GM21529 (cell line): Measurements from ENCODE around the gene IL1RL2.

Experiments used
- ATAC-seq: cut with Tn5 transposase; IDR thresholded peaks from one replicate; pipeline ENCODE4 v1.9.1; 2021; ENCODE audit not compliant: unreplicated experiment

The IL1RL2 gene

DNA sequence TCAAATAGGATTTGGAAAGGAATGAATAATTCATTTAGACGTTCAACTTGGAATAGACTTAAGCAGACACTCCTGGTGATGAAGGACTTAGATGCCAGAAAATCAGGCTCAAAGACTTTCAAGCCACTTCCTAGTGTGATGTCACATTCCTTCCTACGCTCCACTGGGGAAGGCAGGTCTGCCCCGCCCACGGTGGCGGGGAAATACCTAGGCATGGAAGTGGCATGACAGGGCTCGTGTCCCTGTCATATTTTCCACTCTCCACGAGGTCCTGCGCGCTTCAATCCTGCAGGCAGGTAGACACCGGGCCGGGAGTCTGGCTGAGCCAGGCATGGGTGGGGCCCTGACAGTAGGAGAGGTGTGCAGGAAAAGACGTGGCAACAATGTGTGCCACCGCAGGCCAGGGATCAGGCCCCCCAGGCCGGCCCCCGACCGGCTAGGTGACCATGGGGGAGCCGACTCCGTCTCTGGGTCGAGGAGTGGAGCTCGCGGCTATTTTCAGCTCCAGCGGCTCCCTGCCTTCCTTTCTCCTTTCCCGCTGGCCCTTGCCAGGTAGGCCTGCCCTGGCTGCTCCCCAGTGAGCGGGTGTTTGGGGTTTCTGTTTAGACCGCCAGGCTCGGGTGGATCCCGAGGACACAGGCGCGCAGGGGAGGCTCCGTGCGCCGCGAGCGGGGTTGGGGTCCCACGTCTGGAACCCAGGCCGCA, at the start of gene IL1RL2:
Gene IL1RL2 (plus strand): TSS at position 233 of the 705 bp plus-strand sequence. CDS start 845 bp downstream, outside the sequence.
- no peak for ATAC-seq

GRCh38 chr2:102137138-102137537, 49.7 kb upstream of the IL1RL2 start:
- ATAC-seq = no peak

- no peak for ATAC-seq
These were observed 48.5 kb upstream of the IL1RL2 start for GRCh38 chr2:102138331-102138730.

DNA sequence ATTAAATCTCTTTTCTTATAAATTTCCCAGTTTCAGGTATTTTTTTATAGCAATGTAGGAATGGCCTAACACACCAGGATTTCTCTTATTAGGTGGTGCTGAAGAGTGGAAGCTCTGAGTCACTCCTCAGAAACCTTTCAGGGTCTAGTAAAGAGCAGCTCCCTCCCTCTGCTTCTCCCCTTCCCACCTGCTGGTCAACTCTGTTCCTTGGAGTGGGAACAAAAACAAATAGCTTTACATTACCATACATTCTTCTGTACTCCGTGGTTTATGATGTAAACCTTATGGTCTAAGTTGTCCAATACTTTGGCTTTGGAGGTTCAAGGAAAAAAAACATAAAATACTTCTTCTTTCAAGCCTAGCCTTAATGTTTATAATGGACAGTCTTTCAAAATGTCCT, 47.0 kb upstream of the IL1RL2 start:
- ATAC-seq = no peak

- ATAC-seq = no peak
These were observed 46.4 kb upstream of the IL1RL2 start for GRCh38 chr2:102140377-102140776.

GRCh38 chr2:102141011-102141943, 45.5 kb upstream of the IL1RL2 start:
- ATAC-seq = no peak

- ATAC-seq = no peak
These were observed 44.6 kb upstream of the IL1RL2 start, which contains the start of gene IL1R1 for GRCh38 chr2:102141970-102142828. Gene IL1R1, plus strand, starts transcription at chr2:102142746. Its CDS starts 14,979 bp downstream, at chr2:102157725.

GRCh38 chr2:102142829-102143449, 43.9 kb upstream of the IL1RL2 start:
- no peak for ATAC-seq

DNA sequence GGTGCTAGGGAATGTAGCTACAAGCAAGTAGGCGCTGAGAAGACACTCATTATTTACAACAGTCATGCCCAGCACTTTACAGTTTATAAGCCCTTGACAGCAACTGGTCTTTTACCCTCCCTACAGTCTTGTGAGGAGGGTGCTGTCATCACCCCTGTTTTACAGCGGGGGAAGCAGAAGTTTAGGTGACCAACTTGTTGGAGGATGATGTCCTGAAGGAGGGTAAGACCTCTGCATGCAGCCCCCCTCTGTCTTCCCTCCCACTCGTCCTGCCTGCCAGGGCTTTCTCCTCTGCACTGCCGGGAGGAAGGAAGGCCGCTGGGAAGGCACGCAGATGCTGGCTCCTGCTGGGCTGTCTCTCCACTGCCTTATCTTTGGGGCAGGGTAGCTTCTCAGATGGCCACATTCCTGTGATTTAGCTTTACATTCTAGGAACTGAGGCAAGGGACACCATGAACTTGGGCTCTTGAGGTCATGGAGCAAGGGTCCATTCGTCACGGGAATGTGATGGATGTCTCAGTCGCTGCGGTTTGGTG, 43.3 kb upstream of the IL1RL2 start:
- no peak for ATAC-seq

- no peak for ATAC-seq
These were observed 42.7 kb upstream of the IL1RL2 start for GRCh38 chr2:102144128-102144527.

DNA sequence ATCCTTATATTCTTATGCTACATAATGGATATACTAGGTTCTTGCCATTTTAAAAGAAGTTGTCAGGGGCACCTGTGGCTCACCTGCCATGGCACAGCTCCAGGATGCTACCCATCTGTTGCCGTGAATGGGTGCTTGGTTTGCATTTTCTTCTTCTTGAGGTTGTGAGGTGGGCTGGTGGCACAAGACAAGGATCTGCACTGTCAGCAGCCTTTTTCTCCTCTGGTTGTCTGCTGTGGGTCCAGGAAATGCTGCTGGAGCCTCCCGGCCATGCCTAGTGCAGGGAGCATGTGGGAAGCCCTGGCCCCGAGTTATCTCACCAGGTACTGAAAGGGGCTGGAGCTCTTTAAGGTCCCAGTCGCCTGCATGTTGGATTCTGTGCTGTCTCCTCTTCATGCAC, 41.7 kb upstream of the IL1RL2 start:
- ATAC-seq = no peak

DNA sequence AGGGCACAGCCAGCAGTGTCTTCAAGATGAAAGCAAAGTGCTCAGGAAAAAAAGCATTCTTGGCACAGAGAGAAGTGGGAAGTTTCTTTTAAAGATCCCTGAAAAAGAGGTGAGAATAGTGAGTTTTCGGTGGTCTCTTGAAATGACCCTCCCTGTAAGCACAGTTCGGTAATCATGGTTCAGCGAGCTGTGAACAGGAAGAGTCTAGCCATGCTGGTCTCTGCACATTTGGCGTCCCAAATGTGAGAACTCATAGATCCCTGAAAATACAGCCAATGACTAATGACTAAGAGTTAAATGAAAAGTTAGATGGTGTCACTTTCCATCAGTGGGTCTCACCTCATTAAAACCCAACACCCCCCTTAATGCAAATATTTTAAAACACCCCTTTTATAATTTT, 40.9 kb upstream of the IL1RL2 start:
- ATAC-seq = no peak

GRCh38 chr2:102147935-102148334, 38.9 kb upstream of the IL1RL2 start:
- ATAC-seq = no peak

GRCh38 chr2:102149243-102149642, 37.6 kb upstream of the IL1RL2 start:
- no peak for ATAC-seq

DNA sequence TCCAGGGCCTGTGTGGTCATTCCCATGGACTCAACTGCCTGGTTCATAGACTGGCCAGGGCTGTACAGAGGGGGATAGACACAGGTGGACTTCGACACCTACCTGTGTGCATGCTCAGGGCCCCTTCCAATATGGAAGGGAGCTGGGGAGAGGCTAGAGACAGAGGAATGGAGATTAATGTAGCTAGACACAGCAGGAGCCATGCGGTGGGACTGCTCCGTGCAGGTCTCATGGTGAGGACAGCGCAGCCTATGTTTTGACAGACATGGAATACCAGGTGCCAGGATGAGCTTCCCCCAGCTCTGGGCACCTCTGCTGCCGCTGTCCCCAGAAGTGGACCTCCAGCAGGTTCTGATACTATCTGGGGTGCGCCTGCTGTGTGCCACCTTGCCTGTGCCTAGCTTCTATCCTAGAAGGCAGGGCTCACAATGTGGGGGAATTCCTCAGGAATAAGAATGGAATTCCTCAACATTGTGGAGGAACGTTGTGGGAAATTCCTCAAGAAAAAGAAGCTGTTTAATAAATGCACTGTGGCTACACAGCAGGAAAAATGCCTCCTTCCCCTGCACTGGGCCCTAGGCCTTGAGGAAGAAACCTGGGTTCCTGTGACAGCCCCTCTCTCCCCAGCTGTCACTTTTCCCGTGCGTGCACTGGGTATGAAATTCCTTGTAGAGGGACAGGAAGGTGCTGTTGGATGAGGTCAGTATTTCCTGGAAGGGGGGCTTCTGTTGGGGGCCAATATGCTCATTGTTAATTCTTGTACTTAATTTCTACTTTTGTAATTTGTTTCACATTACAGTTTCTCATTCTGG, 37.0 kb upstream of the IL1RL2 start:
- ATAC-seq = no peak

GRCh38 chr2:102154364-102154763, 32.5 kb upstream of the IL1RL2 start:
- ATAC-seq = no peak

- no peak for ATAC-seq
These were observed 31.7 kb upstream of the IL1RL2 start for GRCh38 chr2:102154946-102155702.

GRCh38 chr2:102155703-102156515, 30.9 kb upstream of the IL1RL2 start:
- ATAC-seq = no peak
